ENCODE data around the gene PTTG1IP. TPM values are rescaled to one million over a fixed set of nuclear protein-coding genes. Genes with fewer than 3 reads are reported as not detected.
A peak's percentile ranks its signal among the peaks of the same experiment; 100 is the strongest.
"Not testable (repeated sequence)": the region's sequence is repeated elsewhere in the genome, so short reads cannot be mapped to it uniquely, and the experiment has no call there.

PTTG1IP gene
- total RNA-seq, 1 donor from 2014 or later, result 295 TPM

DNA sequence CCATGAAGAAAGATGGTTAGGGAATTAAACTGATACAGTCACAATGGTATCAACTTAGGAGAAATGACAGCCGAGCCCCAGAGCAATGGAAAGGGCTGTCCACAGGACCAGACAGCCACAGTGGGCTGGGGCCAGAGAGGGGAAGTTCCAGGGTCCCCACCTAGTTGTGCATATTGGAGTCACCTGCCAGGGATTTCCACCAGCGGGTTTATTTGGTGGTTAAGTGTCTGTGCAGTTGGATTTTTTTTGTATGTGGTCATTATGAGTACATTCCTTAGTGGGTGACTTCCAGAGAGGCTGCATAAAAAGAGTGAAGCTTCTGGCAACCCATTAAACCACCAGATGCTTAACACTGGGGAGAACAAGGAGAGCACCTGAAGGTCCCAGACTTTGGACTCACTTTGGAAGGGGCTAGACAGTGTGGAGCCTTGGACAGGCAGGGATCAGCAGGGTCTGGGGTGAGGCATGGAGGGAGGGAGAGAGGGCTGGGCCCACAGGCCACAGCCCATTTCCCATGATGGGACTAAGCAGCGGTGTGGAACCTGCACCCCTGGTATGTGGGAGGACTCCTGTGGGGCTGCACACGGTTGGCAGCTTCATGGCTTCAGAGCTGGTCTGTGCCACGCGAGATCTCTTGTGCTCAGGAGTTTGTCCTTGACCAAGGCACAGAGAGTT is 7.8 kb upstream of the PTTG1IP start:
- no peak for DNase-seq (ENCODE audit: low spot score)

DNA sequence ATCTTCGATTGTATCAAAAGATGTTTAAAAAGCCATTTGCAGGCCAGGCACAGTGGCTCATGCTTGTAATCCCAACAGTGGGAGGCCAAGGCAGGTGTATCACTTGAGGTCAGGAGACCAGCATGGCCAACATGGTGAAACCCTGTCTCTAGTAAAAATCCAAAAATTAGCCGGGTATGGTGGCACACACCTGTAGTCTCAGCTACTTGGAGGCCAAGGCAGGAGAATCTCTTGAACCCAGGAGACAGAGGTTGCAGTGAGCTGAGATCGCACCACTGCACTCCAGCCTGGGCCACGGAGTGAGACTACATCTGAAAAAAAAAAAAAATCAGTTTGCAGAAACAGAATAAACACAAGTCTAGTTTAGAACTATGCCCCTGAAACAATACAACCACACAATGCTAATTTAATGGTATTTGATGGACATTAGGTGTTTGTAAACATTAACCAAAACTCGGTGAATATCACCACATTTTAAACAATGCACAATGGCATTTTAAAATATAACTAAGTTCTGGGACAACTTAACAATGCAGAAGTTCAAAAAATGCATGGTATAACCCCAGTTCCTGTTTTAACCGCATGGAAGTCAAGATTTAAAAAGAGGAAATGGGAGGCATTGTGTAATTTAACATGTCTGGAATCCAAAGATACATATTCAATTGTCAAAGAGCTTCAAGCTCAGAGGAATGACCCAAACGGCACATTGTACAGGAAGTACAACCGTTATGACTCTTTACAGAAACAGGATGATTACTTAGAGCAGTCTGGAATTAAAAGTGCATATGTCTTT is 7.1 kb upstream of the PTTG1IP start:
- no peak for DNase-seq (ENCODE audit: low spot score)

DNA sequence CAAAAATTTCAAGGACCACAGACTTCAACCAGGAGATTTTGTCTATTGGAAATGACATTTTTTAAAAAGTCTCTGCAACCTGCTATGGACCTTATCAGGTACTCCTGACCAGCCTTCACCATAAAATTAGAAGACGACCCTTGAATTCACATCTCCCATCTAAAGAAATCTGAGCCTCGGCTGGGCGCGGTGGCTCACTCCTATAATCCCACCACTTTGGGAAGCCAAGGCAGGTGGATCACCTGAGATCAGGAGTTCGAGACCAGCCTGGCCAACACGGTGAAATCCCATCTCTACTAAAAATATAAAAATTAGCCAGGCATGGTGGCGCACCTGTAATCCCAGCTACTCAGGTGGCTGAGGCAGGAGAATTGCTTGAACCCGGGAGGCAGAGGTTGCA is 5.7 kb upstream of the PTTG1IP start:
- DNase-seq (ENCODE audit: low spot score), result not testable (repeated sequence)

DNA sequence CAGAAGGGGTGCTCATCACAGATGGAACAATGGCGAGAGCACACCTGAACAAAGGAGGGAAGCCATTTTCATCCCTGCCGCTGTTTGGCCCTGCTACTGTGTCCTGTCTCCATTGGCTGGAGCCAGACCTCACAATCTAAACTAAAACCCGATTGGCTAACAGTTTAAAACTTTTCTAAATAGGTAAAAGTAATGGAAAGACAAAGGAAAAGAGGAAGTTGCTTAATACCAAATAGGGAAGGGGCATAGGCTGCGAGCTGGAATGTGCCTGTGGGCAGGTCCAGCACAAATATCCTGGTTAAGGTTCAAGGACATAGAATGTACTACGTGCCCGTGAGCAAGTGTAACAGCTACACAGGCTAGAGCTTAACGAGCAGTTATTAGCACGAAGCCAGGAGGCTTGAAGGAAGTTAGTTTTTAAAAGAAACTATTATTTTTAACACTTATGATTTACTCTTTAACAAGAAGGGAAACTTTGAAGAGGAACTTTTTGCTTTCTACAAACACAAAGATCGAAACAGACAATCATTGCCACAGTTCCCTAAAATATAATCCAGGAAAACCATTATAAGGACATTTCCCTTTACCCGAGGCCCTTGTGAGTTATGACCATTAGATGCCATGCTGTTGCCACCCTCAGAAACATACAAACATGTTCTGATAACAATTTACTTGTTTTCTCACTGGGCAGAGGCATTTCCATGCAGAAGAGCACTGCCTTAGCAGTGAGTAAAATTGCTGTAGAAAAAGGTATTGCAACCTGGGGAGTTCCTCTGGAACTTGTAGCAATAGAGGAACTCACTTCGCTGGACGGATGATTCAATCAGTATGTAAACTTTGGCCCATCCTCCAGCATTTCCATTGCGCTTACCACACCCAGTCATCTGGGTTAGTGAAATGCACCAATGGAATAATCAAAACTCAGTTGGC is 4.8 kb upstream of the PTTG1IP start:
- no peak for DNase-seq (ENCODE audit: low spot score)

DNA sequence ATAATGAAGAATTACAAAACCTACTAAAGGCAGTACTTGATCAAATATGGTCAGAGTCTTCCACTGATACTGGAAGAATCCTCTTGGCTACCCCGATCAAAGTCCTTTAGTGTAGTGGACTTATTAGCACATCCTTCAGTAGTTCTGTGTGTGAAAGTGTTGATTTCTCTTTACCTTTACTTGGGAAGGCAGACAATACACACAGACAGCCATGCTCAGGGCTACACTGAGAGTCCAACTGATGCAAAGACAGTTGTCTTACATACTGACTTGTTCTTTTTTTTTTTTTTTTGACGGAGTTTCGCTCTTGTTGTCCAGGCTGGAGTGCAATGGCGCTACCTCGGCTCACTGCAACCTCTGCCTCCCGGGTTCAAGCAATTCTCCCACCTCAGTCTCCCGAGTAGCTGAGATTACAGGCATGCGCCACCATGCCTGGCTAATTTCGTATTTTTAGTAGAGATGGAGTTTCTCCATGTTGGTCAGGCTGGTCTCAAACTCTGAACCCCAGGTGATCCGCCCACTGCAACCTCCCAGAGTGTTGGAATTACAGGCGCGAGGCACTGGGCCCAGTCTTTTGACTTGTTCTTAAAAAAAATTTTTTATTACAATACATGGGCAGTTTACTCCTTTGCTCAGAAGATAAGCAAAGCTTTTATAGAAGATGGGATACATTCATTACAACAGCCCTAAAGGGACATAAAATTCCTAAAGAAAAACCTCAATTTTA is 3.5 kb upstream of the PTTG1IP start:
- DNase-seq (ENCODE audit: low spot score), result no peak

DNA sequence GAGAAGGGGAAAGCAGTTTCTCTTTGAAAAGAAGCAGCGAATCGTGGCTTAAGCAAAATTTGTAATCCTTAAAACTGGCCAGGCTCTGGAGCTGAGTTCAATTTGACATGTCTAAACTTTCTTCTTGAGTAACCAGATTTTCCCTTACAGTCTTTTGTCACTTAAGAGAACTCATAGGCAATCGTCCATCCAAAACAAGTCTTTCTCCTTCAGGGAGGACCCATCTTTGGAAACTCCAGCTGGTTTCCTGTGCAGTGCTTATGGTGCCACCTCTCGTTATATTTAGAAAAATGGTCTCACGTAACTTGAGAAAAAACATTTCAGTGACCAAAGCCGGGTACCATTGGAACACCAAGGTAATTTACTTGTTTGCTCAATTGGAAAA is 1.8 kb upstream of the PTTG1IP start:
- DNase-seq (ENCODE audit: low spot score), result no peak

DNA sequence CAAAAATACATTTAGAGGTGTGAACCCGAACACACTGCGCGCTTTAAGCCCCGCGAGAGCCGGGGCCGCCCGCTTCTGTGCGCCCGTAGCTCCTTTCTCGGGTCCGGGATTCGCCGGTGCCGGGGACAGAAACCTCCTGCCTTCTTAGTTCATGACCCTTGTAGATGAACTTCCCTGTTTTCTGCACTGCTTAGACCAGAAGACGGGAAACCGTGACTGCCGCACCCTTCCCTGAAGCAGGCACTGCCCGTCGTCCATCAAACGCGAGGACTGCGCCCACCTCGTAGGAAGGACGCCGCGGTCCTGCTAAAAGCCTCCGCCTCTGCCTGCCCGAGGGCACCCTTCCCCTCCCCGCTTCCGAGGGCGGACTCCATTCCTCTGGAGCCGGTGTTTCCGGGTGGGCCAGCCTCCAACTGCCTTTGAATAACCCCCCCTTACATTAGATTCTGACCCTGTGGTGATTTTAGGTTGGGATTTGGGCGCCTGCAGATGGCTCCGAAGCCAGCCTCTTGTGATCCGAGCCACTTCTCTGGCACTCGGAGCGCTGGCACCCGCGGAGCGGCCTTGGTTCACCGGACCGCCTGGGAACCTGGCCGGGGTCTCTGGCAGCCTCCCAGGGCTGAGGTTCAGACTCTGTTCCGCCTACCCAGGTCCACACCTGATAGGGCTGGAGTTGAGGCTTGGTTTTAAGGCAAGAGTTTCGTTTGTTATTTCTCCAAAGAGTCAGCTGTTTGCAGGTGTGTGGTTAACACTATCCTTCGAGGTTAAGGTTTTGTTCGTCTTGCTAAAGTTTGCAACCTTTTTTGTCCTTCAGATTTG is 1.2 kb upstream of the PTTG1IP start:
- peak; percentile 45 for DNase-seq (ENCODE audit: low spot score)

DNA sequence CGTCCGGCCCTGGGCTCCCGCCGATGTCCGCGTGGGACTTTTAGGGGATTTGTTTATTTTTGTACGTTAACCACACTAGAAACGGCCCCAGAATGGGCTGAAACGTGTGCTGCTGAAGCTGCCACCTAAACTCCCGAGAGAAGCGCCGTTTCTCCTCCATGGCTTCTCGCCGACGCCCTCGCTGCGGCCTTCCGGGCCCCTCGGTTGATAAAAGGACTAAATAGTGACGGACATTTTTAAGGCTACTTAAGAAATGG is 678 bp upstream of the PTTG1IP start:
- no peak for DNase-seq (ENCODE audit: low spot score)

DNA sequence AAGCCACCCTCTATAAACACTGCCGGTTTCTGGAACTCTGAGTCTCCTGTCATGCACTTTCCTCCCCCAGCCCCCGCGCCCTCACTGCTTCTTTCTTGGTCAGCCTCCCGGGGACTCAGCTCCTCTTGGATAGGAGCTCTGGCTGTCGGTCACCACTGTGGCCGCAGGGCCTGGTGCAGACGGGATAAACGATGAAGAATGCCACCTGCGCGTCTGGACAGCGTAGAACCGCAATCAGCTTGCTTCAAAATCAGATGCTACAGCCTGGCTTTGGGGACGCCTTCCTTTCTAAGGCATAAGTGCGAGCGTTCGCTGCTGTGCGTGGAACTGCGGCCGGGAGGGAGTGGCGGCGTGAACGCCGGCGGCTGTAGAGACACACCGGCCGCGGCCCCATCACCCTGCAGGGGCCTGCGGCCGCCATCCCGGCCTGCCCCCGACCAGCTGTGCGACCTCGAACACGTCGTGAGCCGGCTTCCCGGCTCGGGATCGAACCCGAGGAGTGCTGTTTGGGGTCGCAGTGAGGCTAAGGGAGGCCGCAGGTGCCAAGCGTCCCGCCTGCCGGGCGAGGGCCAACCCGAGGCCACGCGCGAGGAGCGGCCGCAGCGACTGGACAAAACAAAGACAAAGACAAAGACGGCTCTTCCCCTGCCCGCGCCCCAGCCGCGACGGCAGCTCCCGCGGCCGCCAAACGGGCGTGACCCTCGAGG is 688 bp downstream of the PTTG1IP start:
- DNase-seq (ENCODE audit: low spot score), result no peak

DNA sequence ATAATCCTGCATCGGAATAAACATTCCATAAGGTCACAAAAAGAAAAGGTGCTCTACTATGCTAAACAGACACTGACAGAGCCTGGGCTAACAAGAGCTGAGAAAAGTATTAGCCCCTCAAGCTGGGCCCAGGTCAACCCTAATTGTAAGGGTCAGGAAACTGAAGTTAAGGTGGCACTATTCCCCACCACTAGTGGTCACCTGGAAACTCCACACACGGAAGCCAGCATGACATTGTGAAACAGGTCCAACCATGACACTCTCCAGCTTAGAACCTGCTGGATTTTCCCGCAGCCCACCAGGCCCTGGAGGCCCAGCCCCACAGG is 1.2 kb downstream of the PTTG1IP start:
- no peak for DNase-seq (ENCODE audit: low spot score)

DNA sequence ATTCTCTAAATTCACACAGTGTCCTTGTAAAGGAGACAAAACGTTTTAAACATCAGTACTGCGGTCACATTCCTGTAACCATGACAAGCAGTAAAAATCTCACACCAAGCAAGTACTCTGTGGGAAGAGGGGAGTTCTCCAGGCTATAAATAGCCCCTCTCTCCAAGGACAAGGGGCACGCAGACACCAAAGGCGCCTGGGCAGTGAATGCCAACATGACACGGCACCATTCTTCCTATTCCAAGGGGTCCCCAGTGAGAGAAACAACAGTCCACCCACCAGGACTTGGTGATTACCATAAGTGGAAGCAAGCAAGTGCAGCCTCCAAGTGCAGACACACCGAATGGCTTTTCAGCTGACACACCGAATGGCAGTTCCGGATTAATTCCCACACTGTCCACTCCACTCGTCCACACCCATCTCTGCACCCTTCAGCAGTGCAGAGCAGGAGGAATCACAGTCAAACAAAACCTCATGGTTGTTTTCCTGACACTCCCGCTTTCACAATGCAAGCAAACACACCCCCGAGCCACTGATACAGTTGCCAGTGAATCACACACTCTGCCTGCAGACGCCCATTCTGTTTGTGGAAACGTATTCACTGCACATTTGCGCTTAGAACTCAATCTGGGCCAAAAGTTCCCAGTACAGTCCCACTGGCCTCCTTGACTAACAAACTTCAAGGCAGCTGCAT is 1.8 kb downstream of the PTTG1IP start:
- DNase-seq (ENCODE audit: low spot score), result no peak

DNA sequence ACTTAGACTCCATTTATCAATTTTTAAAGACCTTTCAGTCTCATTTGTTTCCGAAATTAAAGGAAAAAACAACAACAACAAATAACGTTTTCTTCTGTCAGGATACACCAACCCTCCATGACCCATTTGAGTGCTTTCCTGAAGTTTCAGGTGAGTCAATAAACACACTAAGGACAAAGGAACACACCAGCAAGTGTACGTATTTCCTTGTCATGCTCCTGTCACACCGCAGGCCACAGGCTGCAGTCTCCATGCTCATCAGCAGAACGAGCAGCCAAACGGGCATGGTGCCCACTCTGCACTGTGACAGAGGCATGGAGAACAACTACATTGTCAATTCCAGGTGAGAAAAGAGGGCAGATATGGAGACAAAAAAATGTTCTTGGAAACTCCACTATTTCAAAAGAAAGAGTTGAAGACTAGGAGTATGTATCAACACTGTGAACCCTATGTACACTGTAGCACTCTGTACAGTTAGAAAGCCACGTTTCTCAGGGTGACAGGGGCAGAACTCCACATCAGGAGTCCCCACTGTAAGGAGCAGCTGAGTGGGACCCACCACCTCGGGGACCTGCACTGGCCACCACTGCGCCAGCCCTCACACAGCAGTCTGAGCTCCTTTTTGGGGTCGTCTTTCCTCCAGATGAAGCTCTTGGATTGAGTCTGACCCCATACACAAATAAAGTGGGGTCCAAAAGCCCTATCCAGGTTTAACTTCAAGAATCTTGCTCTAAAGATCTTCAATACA is 2.6 kb downstream of the PTTG1IP start:
- DNase-seq (ENCODE audit: low spot score), result peak; percentile 67

DNA sequence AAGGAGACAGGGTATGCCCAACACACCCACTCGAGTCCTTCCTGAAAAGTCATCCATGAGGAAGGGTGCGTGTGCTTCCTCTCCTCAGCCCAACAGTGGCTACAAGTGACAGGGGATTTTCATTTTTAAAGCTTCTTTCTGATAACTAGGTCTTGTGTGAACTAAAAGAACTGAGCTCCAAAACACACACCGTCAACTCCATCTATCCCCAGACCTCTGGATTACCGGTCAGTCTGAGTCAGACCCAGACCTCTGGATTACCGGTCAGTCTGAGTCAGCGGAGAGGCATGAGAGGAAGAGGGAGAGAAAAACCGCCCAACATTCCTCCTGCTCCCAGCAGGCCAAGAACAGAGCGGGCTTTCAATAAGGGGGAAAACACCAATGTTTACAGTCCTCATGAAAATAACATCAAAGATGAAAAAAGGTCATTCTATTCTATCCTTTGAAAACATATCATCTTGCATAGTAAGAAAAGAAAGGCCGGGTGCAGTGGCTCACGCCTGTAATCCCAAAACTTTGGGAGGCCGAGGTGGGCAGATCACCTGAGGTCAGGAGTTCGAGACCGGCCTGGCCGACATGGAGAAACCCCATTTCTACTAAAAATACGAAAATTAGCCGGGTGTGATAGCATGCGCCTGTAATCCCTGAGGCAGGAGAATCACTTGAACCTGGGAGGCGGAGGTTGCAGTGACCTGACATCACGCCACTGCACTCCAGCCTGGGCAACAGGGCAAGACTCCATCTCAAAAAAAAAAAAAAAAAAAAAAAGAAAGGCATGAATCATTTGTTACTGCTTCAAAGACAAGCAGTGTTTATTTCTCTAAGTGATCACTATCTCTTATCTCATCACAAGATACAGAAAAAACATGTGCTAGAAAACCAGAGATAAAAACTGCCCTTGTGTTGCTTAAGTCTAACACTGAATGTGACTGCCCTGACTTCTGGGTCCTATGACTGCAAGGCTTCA is 3.4 kb downstream of the PTTG1IP start:
- peak; percentile 78 for DNase-seq (ENCODE audit: low spot score)

DNA sequence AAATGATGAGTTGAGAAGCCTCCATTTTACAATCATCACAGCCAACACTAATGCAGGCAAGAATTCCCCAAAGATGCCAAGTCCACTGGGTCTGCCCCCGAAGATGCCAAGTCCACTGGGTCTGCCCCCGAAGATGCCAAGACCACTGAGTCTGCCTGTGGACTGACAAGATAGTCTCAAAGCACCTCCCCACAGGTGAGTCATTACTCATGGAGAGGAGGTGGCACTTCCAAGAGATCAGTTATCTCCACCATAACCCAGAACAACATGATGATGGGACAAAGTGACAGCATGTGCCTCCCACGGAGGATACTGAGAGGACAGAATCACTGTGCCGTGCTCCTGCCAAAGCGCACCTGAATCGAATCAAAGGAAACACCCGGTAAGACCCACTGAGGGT is 4.8 kb downstream of the PTTG1IP start:
- DNase-seq (ENCODE audit: low spot score), result no peak

DNA sequence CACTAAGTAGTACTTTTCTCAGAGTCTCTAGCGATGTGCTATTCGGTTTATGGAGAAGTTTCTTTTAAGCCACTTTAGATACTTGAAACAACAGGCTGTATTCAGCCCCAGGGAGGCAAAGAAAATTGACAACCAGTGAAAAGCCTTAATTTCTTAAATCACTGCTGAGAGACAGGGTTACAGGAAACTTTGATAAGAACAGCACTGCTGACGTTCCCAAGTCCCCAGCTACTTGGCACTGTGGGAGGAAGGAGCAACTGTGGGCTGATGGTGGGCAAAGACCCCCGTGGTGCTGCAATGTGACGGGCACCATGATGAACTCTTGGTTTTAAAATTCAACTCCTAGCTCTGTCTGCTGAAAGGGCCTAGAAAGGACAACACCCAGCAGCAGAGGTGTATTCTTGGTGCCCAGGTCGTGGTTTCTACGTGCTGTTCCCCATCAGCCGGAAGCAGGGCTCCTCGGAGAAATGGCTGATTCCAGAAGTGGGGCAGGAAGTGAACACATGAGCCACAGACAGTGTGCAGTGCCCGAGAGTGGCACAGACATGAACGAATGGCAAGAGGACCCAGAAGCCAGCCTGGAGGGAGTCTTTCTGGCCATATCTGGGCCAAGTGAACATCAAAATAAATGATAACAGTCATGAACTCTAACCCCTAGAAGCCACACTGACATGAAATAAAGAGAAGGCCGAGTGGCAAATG is 5.3 kb downstream of the PTTG1IP start:
- DNase-seq (ENCODE audit: low spot score), result no peak

DNA sequence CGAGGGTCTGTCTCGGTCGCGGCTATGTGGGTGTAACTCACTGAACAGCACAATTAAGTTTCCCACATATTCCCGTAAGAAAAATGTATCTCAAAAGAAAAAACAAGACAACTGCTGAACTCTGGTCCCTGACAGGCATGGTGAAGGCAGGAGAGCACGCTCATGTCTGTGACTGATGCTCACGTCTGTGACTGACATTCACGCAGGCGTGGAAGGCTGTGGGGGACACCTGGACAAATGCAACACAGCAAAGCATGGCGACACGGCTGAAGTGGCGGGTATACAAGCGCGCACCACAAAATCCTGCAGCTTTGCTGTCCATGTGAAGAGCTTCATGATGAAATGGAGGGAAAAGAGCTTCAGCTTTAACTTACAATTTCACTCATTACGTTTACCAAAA is 6.0 kb downstream of the PTTG1IP start:
- DNase-seq (ENCODE audit: low spot score), result no peak

DNA sequence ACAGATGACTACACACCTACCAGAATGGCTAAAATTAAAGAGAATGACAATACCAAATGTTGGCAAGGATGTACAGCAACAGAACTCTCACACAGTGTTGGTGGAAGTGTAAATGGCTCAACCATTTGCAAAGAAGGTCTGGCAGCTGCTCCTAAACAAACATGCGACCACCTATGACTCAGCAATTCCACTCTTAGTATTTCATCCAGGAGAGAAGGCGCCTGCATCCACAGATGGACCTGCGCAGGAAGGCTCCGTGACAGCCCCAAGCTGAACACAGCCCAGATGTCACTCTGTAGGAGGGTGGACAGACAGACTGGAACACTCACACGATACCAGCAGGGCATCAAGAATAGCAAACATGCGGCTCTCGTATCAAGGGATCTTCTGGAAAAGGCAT is 6.7 kb downstream of the PTTG1IP start:
- no peak for DNase-seq (ENCODE audit: low spot score)
